Chondrocyte (in vitro differentiated cells): ENCODE measurements around the gene DPP10. TPM values are rescaled to one million over a fixed set of nuclear protein-coding genes. Genes with fewer than 3 reads are reported as not detected.

Experiments used
- DNase-seq: peaks from one replicate; pipeline ENCODE4 v3.0.0; 2021; ENCODE audit warnings: mixed read lengths, low spot score
- H3K27ac Mint-ChIP-seq: one replicate; pipeline ENCODE4 v1.8.0; 2021; ENCODE audit warnings: mild to moderate bottlenecking, moderate library complexity, mixed read lengths; ENCODE audit not compliant: unreplicated experiment
- H3K27me3 Mint-ChIP-seq: 2 replicates; pipeline ENCODE4 v1.8.0; 2021; ENCODE audit warnings: low read depth, mixed read lengths
- H3K36me3 Mint-ChIP-seq: 2 replicates; pipeline ENCODE4 v1.8.0; 2021; ENCODE audit warnings: low read depth, mixed read lengths
- H3K4me1 Mint-ChIP-seq: 2 replicates; pipeline ENCODE4 v1.8.0; 2021; ENCODE audit warnings: low read depth, mild to moderate bottlenecking, mixed read lengths
- H3K4me3 Mint-ChIP-seq: one replicate; pipeline ENCODE4 v1.8.0; 2021; ENCODE audit warnings: mild to moderate bottlenecking, moderate library complexity, mixed read lengths; ENCODE audit not compliant: unreplicated experiment
- H3K9me3 Mint-ChIP-seq: 2 replicates; pipeline ENCODE4 v1.8.0; 2021; ENCODE audit warnings: low read depth, mixed read lengths
- total RNA-seq: library from RNA; stranded (reverse); gene quantifications from 3 replicates; pipeline ENCODE4 v1.2.1, GENCODE V29; 2021
- TF ChIP-seq, protein P1 (sequence below): fragments of 200-600 bp; sonication (generic); IDR thresholded peaks from 2 replicates; pipeline ENCODE4 v1.5.0; 2021; ENCODE audit warnings: antibody characterized with exemption, mild to moderate bottlenecking, moderate library complexity

Gene DPP10
- total RNA-seq, 1 donor from 2014 or later, result not detected

GRCh38 chr2:115568643-115569042 is 1126.2 kb downstream of the DPP10 start:
- TF ChIP-seq, protein P1, sequence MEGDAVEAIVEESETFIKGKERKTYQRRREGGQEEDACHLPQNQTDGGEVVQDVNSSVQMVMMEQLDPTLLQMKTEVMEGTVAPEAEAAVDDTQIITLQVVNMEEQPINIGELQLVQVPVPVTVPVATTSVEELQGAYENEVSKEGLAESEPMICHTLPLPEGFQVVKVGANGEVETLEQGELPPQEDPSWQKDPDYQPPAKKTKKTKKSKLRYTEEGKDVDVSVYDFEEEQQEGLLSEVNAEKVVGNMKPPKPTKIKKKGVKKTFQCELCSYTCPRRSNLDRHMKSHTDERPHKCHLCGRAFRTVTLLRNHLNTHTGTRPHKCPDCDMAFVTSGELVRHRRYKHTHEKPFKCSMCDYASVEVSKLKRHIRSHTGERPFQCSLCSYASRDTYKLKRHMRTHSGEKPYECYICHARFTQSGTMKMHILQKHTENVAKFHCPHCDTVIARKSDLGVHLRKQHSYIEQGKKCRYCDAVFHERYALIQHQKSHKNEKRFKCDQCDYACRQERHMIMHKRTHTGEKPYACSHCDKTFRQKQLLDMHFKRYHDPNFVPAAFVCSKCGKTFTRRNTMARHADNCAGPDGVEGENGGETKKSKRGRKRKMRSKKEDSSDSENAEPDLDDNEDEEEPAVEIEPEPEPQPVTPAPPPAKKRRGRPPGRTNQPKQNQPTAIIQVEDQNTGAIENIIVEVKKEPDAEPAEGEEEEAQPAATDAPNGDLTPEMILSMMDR, result no peak
- no peaks in the 10 kb centered on the region for H3K27me3 Mint-ChIP-seq
- H3K36me3 Mint-ChIP-seq, result no peaks in the 10 kb centered on the region
- H3K9me3 Mint-ChIP-seq, result no peaks in the 10 kb centered on the region
- DNase-seq, result no peak
- H3K27ac Mint-ChIP-seq, result no peak overlapping the region
- H3K4me1 Mint-ChIP-seq, result no peaks in the 10 kb centered on the region
- no peak overlapping the region for H3K4me3 Mint-ChIP-seq

DNA sequence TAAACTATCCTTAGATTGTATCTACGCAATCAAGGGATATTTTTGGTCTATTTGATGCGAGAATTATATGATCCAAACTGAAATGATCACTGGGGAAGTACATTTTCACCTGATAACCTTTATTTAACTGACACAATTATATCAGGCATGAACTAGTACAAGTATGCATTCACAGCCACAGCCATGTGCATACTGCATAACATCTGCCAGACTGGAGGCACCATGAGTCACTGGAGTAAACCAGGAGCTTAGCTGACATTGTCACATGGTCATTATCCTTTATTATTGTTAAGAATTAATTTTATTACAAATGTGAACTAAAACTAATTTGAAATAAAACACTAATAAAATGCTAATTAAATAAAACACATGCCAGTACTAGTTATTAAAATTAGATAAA is 1127.1 kb downstream of the DPP10 start:
- Mint-ChIP-seq H3K27me3 (no peaks in the 10 kb centered on the region), H3K4me3 (no peak overlapping the region), H3K9me3 (peaks cover 7% of the 10 kb centered on the region), H3K27ac (no peak overlapping the region), H3K36me3 (no peaks in the 10 kb centered on the region), H3K4me1 (no peaks in the 10 kb centered on the region)
- TF ChIP-seq, protein P1, result no peak
- no peak for DNase-seq

DNA sequence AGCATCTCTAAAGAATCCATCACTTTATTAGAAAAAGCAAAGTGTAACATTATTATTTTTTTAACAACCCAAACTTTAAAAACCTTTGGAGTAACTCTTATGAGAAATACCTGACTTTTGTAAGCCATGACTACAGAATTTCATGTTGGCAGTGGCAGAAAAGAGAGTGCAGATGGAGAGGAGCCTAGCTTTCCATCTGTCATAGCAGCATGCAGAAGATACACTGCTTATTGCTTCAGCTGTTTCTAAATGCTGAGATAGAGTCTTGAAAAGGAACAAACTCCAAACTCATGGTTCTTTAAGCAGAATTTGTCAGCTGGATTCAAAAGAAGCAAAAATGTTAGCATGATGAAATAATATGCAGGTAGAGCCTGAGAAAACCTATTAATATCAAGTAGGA is 1130.3 kb downstream of the DPP10 start:
- Mint-ChIP-seq H3K9me3 (peaks cover 7% of the 10 kb centered on the region), H3K27ac (no peak overlapping the region), H3K4me3 (no peak overlapping the region), H3K27me3 (no peaks in the 10 kb centered on the region), H3K36me3 (no peaks in the 10 kb centered on the region), H3K4me1 (no peaks in the 10 kb centered on the region)
- DNase-seq, result no peak
- TF ChIP-seq, protein P1, result no peak

GRCh38 chr2:115573756-115574155 is 1131.3 kb downstream of the DPP10 start:
- DNase-seq, result no peak
- H3K27ac Mint-ChIP-seq, result no peak overlapping the region
- no peaks in the 10 kb centered on the region for H3K27me3 Mint-ChIP-seq
- no peak overlapping the region for H3K4me3 Mint-ChIP-seq
- TF ChIP-seq, protein P1, result no peak
- peaks cover 7% of the 10 kb centered on the region for H3K9me3 Mint-ChIP-seq
- no peaks in the 10 kb centered on the region for H3K36me3 Mint-ChIP-seq
- no peaks in the 10 kb centered on the region for H3K4me1 Mint-ChIP-seq

- Mint-ChIP-seq H3K27ac (no peak overlapping the region), H3K9me3 (peaks cover 7% of the 10 kb centered on the region), H3K27me3 (no peaks in the 10 kb centered on the region), H3K4me1 (no peaks in the 10 kb centered on the region), H3K4me3 (no peak overlapping the region), H3K36me3 (no peaks in the 10 kb centered on the region)
- TF ChIP-seq, protein P1, result no peak
- no peak for DNase-seq
Measured at GRCh38 chr2:115574667-115575066, 1132.2 kb downstream of the DPP10 start.
